GM19239 (cell line): ENCODE results near the gene ADCY10.

Source experiments
- DNase-seq: peaks from one replicate; pipeline ENCODE4 v3.0.0; 2011; ENCODE audit warnings: low spot score; ENCODE audit not compliant: insufficient read length
- FAIRE-seq: peaks from 2 replicates; lab custom pipeline; 2011; peaks lifted over from hg19 to GRCh38; lab: Jason Lieb, UNC

Gene ADCY10

GRCh38 chr1:167791281-167792187 lies 122.4 kb downstream of the ADCY10 start:
- no peak for FAIRE-seq
- no peak for DNase-seq

GRCh38 chr1:167790117-167790516 lies 123.8 kb downstream of the ADCY10 start:
- DNase-seq (no peak), FAIRE-seq (no peak)

GRCh38 chr1:167789501-167789900 lies 124.4 kb downstream of the ADCY10 start:
- FAIRE-seq (no peak), DNase-seq (no peak)

GRCh38 chr1:167786502-167786901 lies 127.4 kb downstream of the ADCY10 start:
- DNase-seq: no peak
- no peak for FAIRE-seq

- DNase-seq (no peak), FAIRE-seq (no peak)
Measured at GRCh38 chr1:167784876-167785550, 128.9 kb downstream of the ADCY10 start.

GRCh38 chr1:167782946-167783345 lies 131.0 kb downstream of the ADCY10 start:
- DNase-seq: no peak
- FAIRE-seq: peak; percentile 18

GRCh38 chr1:167781558-167781957 lies 132.4 kb downstream of the ADCY10 start:
- no peak for FAIRE-seq

GRCh38 chr1:167777269-167777650 lies 136.7 kb downstream of the ADCY10 start:
- DNase-seq: no peak
- no peak for FAIRE-seq

More at GRCh38 chr1:167781558-167781957, 132.4 kb downstream of the ADCY10 start:
- DNase-seq: no peak

GRCh38 chr1:167776616-167777268 lies 137.2 kb downstream of the ADCY10 start:
- DNase-seq (no peak), FAIRE-seq (no peak)

- DNase-seq (no peak), FAIRE-seq (no peak)
Measured at GRCh38 chr1:167776151-167776550, 137.8 kb downstream of the ADCY10 start.

- FAIRE-seq (no peak), DNase-seq (no peak)
Measured at GRCh38 chr1:167775178-167775577, 138.8 kb downstream of the ADCY10 start.

GRCh38 chr1:167774710-167775109 lies 139.2 kb downstream of the ADCY10 start:
- DNase-seq (no peak), FAIRE-seq (no peak)

- DNase-seq: no peak
- FAIRE-seq: no peak
Measured at GRCh38 chr1:167773516-167773915, 140.4 kb downstream of the ADCY10 start.

GRCh38 chr1:167772436-167772835 lies 141.5 kb downstream of the ADCY10 start:
- no peak for DNase-seq
- FAIRE-seq: no peak

- DNase-seq (no peak), FAIRE-seq (no peak)
Measured at GRCh38 chr1:167770127-167770526, 143.8 kb downstream of the ADCY10 start.

- no peak for DNase-seq
- no peak for FAIRE-seq
Measured at GRCh38 chr1:167767761-167768160, 146.2 kb downstream of the ADCY10 start.

GRCh38 chr1:167766538-167766937 lies 147.4 kb downstream of the ADCY10 start:
- DNase-seq (no peak), FAIRE-seq (no peak)

GRCh38 chr1:167765496-167765895 lies 148.4 kb downstream of the ADCY10 start:
- DNase-seq (no peak), FAIRE-seq (no peak)

- DNase-seq: no peak
- FAIRE-seq: no peak
Measured at GRCh38 chr1:167764458-167765330, 149.2 kb downstream of the ADCY10 start.
